Spinal cord (tissue), 10 donors: ENCODE results near the gene DNAH3. TPM values are rescaled to one million over a fixed set of nuclear protein-coding genes. Genes with fewer than 3 reads are reported as not detected.
"Not testable (repeated sequence)": the region's sequence is repeated elsewhere in the genome, so short reads cannot be mapped to it uniquely, and the experiment has no call there.

ENCODE experiments used
- DNase-seq, 6 donors: peaks; one replicate each; pipeline versions ENCODE4 v3.0.0 to v3.0.0-alpha.2; 2013 to 2015; ENCODE audit warnings: low spot score in 6 of 6, low read depth in 4 of 6
- H3K27ac ChIP-seq: one replicate; pipeline ENCODE4 v1.5.1; 2013; ENCODE audit warnings: low read depth, low read length, control low read depth
- H3K27me3 ChIP-seq: one replicate; pipeline ENCODE4 v1.6.1; 2013; ENCODE audit warnings: low read length; ENCODE audit not compliant: control insufficient read depth, insufficient read depth
- H3K36me3 ChIP-seq: one replicate; pipeline ENCODE4 v1.6.1; 2013; ENCODE audit warnings: low read length; ENCODE audit not compliant: control insufficient read depth, insufficient read depth
- H3K4me1 ChIP-seq: one replicate; pipeline ENCODE4 v1.6.1; 2013; ENCODE audit warnings: low read length; ENCODE audit not compliant: control insufficient read depth, insufficient read depth
- H3K4me3 ChIP-seq: one replicate; pipeline ENCODE4 v1.5.1; 2013; ENCODE audit warnings: low read depth, low read length, control low read depth
- H3K9me3 ChIP-seq: one replicate; pipeline ENCODE4 v1.6.1; 2013; ENCODE audit warnings: low read length; ENCODE audit not compliant: control insufficient read depth, insufficient read depth
- WGBS: methylation state at CpG from one replicate; pipeline ENCODE4 v1.1.5; 2013; ENCODE audit warnings: missing lambda C conversion rate; ENCODE audit not compliant: insufficient coverage; 5-methylcytosine and 5-hydroxymethylcytosine counted together
- polyA plus RNA-seq, 2 donors: library from polyadenylated mRNA; unstranded; fragments of 120-200 nt; gene quantifications; one replicate each; pipeline ENCODE4 v1.2.1, GENCODE V29; 2013; ENCODE audit not compliant: insufficient read length in 2 of 2
- total RNA-seq, 2 donors: library from RNA; depleted of rRNA in 1 of 2; stranded (reverse); fragments of 120-200 nt in 1 of 2; fragments of >200 nt in 1 of 2; gene quantifications; one replicate each; pipeline versions ENCODE4 v1.2.3 to v1.2.4, GENCODE V29; 2013 to 2014
- donor health status: healthy.

DNAH3 gene
- total and polyA plus RNA-seq, 4 donors = 1.6 to 3.2 (median 1.9) TPM

- H3K27ac ChIP-seq = no peak overlapping the region
- H3K27me3 ChIP-seq = no peaks in the 10 kb centered on the region
- WGBS = no CpG with 5 or more reads among the region's 1 CpG
- peaks cover 21% of the 10 kb centered on the region for H3K4me1 ChIP-seq
- no peak overlapping the region for H3K4me3 ChIP-seq
- no peak for DNase-seq
- H3K9me3 ChIP-seq = no peaks in the 10 kb centered on the region
- peaks cover 2% of the 10 kb centered on the region for H3K36me3 ChIP-seq
Observed at GRCh38 chr16:21160276-21160675, 9.6 kb upstream of the DNAH3 start.

DNA sequence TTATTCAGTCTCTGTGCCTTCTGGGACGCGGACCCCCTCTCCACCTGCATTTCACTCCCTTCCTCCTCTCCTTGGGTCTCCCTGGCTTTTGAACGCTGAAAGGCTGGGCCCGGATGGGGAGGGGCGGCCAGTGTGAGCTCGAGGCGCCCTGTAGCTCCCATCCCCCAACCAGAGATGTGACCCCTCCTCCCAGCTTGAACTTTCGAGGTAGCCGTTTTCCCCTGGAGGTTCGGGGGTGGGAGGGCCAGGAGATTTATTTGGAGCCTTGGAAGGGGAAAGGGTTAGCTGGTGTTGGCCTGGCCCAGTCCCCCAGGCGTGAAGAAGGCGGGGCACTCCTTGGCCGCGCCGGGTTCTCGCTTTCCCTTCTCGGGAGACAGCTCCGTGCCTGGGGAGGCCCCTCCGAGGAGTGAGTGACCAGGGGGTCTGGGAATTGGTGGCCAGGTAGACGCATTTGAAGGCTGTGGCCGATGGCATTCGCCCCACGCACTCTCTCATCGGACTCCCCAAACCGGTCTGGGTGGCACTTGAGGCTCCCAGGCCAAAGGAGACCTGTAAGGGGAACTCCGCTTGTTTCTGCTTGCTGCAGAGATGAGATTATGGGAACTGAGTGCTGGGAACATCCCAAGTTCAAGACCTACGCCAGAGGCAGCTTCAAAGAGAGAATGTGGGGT is 8.8 kb upstream of the DNAH3 start:
- Histone ChIP-seq H3K27me3 (no peaks in the 10 kb centered on the region), H3K36me3 (peaks cover 2% of the 10 kb centered on the region), H3K4me1 (peaks cover 21% of the 10 kb centered on the region), H3K27ac (no peak overlapping the region), H3K9me3 (no peaks in the 10 kb centered on the region), H3K4me3 (peak overlapping the region; percentile 73)
- peak in 2 of 6 donors; percentile 47 to 52 for DNase-seq
- 10% methylated on average over 13 of the region's 27 CpGs for WGBS

GRCh38 chr16:21158208-21159110 is 7.8 kb upstream of the DNAH3 start, which contains the start of gene LDAF1:
Gene LDAF1 (plus strand): TSS chr16:21158674. CDS start chr16:21161183, 2,509 bp downstream.
- H3K36me3 ChIP-seq = no peaks in the 10 kb centered on the region
- H3K4me3 ChIP-seq = peak within 1 kb of the TSS; percentile 73
- peak in 4 of 6 donors; percentile 48 to 86 (median 65) for DNase-seq
- H3K9me3 ChIP-seq = no peaks in the 10 kb centered on the region
- under 1% methylated on average over 44 of the region's 59 CpGs for WGBS
- peaks cover 21% of the 10 kb centered on the region for H3K4me1 ChIP-seq
- H3K27ac ChIP-seq = peak within 1 kb of the TSS; percentile 25
- H3K27me3 ChIP-seq = no peaks in the 10 kb centered on the region

- H3K4me1 ChIP-seq = peaks cover 21% of the 10 kb centered on the region
- no peaks in the 10 kb centered on the region for H3K27me3 ChIP-seq
- no peak overlapping the region for H3K4me3 ChIP-seq
- no peak overlapping the region for H3K27ac ChIP-seq
- no peak for DNase-seq
- no peaks in the 10 kb centered on the region for H3K36me3 ChIP-seq
- WGBS = no CpG with 5 or more reads among the region's 5 CpGs
- no peaks in the 10 kb centered on the region for H3K9me3 ChIP-seq
Observed at GRCh38 chr16:21157632-21158031, 7.0 kb upstream of the DNAH3 start.

GRCh38 chr16:21156767-21157467 is 6.3 kb upstream of the DNAH3 start:
- peak in 3 of 6 donors; percentile 57 to 94 (median 89) for DNase-seq
- Histone ChIP-seq H3K4me1 (peaks cover 21% of the 10 kb centered on the region), H3K9me3 (no peaks in the 10 kb centered on the region), H3K4me3 (no peak overlapping the region), H3K27me3 (no peaks in the 10 kb centered on the region), H3K27ac (no peak overlapping the region), H3K36me3 (no peaks in the 10 kb centered on the region)
- WGBS = 69% methylated on average over 2 of the region's 6 CpGs

DNA sequence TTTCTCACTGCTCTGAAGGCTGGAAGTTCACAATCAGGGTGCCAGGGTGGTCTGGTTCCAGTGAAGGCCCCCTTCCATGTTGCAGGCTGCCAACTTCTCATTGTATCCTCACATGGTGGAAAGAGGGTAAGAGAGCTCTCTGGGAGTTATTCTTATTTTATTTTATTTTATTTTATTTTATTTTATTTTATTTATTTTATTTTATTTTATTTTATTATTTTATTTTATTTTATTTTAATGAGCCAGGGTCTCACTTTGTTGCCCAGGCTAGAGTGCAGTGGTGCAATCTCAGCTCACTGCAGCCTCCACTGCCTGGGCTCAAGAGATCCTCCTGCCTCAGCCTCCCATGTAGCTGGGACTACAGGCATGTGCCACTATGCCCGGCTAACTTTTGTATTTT is 5.4 kb upstream of the DNAH3 start:
- not testable (repeated sequence) for H3K9me3 ChIP-seq, H3K36me3 ChIP-seq, DNase-seq, H3K27ac ChIP-seq, H3K27me3 ChIP-seq, H3K4me3 ChIP-seq
- WGBS = no CpG with 5 or more reads among the region's 1 CpG
- H3K4me1 ChIP-seq = peaks cover 21% of the 10 kb centered on the region

DNA sequence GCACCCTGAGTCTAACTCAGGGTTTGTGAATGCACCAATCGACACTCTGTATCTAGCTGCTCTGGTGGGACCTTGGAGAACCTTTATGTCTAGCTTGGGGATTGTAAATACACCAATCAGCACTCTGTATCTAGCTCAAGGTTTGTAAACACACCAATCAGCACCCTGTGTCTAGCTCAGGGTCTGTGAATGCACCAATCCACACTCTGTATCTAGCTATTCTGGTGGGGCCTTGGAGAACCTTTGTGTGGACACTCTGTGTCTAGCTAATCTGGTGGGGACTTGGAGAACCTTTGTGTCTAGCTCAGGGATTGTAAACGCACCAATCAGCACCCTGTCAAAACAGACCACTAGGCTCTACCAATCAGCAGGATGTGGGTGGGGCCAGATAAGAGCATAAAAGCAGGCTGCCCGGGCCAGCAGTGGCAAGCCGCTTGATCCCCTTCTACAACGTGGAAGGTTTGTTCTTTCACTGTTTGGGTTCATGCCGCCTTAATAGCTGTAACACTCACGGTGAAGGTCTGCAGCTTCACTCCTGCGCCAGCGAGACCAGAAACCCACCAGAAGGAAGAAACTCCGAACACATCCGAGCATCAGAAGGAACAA is 2.6 kb upstream of the DNAH3 start:
- peaks cover 11% of the 10 kb centered on the region for H3K4me1 ChIP-seq
- H3K27ac ChIP-seq, DNase-seq, H3K9me3 ChIP-seq, H3K27me3 ChIP-seq, H3K4me3 ChIP-seq, H3K36me3 ChIP-seq: not testable (repeated sequence)
- WGBS = 95% methylated on average over 9 of the region's 11 CpGs

GRCh38 chr16:21152160-21153030 is 1.7 kb upstream of the DNAH3 start:
- WGBS = 86% methylated on average over 41 of the region's 51 CpGs
- DNase-seq, H3K27ac ChIP-seq, H3K27me3 ChIP-seq, H3K4me1 ChIP-seq, H3K9me3 ChIP-seq, H3K4me3 ChIP-seq, H3K36me3 ChIP-seq: not testable (repeated sequence)
